Measurements from ENCODE around the gene FOXP1.

Gene FOXP1

GRCh38 chr3:71176366-71176765 is 407.2 kb downstream of the FOXP1 start:
- DNase-seq (ENCODE audit: low read depth): no peak

GRCh38 chr3:71175691-71176365 is 407.7 kb downstream of the FOXP1 start:
- DNase-seq (ENCODE audit: low read depth): no peak

- no peak for DNase-seq (ENCODE audit: low read depth)
Observed at GRCh38 chr3:71172951-71173350, 410.6 kb downstream of the FOXP1 start.

GRCh38 chr3:71172189-71172588 is 411.3 kb downstream of the FOXP1 start:
- DNase-seq (ENCODE audit: low read depth): no peak

GRCh38 chr3:71171247-71171646 is 412.3 kb downstream of the FOXP1 start:
- DNase-seq (ENCODE audit: low read depth): no peak

GRCh38 chr3:71168880-71169411 is 414.6 kb downstream of the FOXP1 start:
- DNase-seq (ENCODE audit: low read depth): no peak

- DNase-seq (ENCODE audit: low read depth): no peak
Observed at GRCh38 chr3:71168121-71168721, 415.3 kb downstream of the FOXP1 start.

GRCh38 chr3:71166339-71167240 is 416.9 kb downstream of the FOXP1 start:
- no peak for DNase-seq (ENCODE audit: low read depth)

- no peak for DNase-seq (ENCODE audit: low read depth)
Observed at GRCh38 chr3:71164881-71165280, 418.6 kb downstream of the FOXP1 start.

GRCh38 chr3:71163198-71163918 is 420.2 kb downstream of the FOXP1 start:
- DNase-seq (ENCODE audit: low read depth): no peak

GRCh38 chr3:71162221-71162620 is 421.3 kb downstream of the FOXP1 start:
- DNase-seq (ENCODE audit: low read depth): no peak

GRCh38 chr3:71160785-71161546 is 422.6 kb downstream of the FOXP1 start:
- no peak for DNase-seq (ENCODE audit: low read depth)

- DNase-seq (ENCODE audit: low read depth): no peak
Observed at GRCh38 chr3:71156062-71156665, 427.4 kb downstream of the FOXP1 start.

- DNase-seq (ENCODE audit: low read depth): no peak
Observed at GRCh38 chr3:71154846-71155245, 428.7 kb downstream of the FOXP1 start.

GRCh38 chr3:71153713-71154112 is 429.8 kb downstream of the FOXP1 start:
- no peak for DNase-seq (ENCODE audit: low read depth)

- no peak for DNase-seq (ENCODE audit: low read depth)
Observed at GRCh38 chr3:71152892-71153265, 430.6 kb downstream of the FOXP1 start.

- DNase-seq (ENCODE audit: low read depth): no peak
Observed at GRCh38 chr3:71152039-71152891, 431.3 kb downstream of the FOXP1 start.

GRCh38 chr3:71149959-71150954 is 433.3 kb downstream of the FOXP1 start:
- no peak for DNase-seq (ENCODE audit: low read depth)

All from activated T-cell treated with anti-CD3 and anti-CD28 coated beads for 48 hours (primary cell).